HepG2 (cell line): Measurements from ENCODE around the gene SNX9. TPM values are rescaled to one million over a fixed set of nuclear protein-coding genes. Genes with fewer than 3 reads are reported as not detected.

Source experiments
- ETV5 ChIP-seq: IDR thresholded peaks from 2 replicates; pipeline ENCODE4 v1.6.1; 2018; ENCODE audit warnings: missing biosample characterization, missing genetic modification reagents, inconsistent platforms, borderline replicate concordance
- HNRNPH1 ChIP-seq: fragments of 200-400 bp; formaldehyde crosslinking; optimal IDR thresholded peaks from 2 replicates; pipeline ENCODE3; 2017; ENCODE audit warnings: mild to moderate bottlenecking, low read depth, low read length
- KAT2B ChIP-seq: fragments of 150-350 bp; IDR thresholded peaks from 2 replicates; pipeline ENCODE4 v1.6.1; 2014; ENCODE audit warnings: low read depth, low read length, borderline replicate concordance
- KDM1A ChIP-seq: IDR thresholded peaks from 2 replicates; pipeline ENCODE4 v1.6.1; 2016; ENCODE audit warnings: missing compliant biosample characterization
- KLF12 ChIP-seq: sonication (generic); formaldehyde crosslinking; IDR thresholded peaks from 2 replicates; pipeline ENCODE4 v1.4.0; 2020; ENCODE audit warnings: missing genetic modification reagents, borderline replicate concordance
- MED1 ChIP-seq: sonication (generic); formaldehyde crosslinking; IDR thresholded peaks from 2 replicates; pipeline ENCODE4 v1.4.0; 2020; ENCODE audit warnings: missing genetic modification reagents
- MIER2 ChIP-seq: IDR thresholded peaks from 2 replicates; pipeline ENCODE4 v1.6.1; 2016; ENCODE audit warnings: missing biosample characterization, missing genetic modification reagents
- POLR2G ChIP-seq: fragments of 200-400 bp; formaldehyde crosslinking; IDR thresholded peaks from 2 replicates; pipeline ENCODE4 v1.6.1; 2018; ENCODE audit warnings: mild to moderate bottlenecking, low read depth, low read length, moderate library complexity
- ZBTB4 ChIP-seq: sonication (generic); formaldehyde crosslinking; IDR thresholded peaks from 2 replicates; pipeline ENCODE4 v1.4.0; 2020; ENCODE audit warnings: missing genetic modification reagents, mild to moderate bottlenecking, borderline replicate concordance
- ZMYM2 ChIP-seq: sonication (generic); formaldehyde crosslinking; IDR thresholded peaks from 2 replicates; pipeline ENCODE4 v1.8.0; 2022; ENCODE audit warnings: mild to moderate bottlenecking, missing genetic modification reagents
- ZNF292 ChIP-seq: sonication (generic); formaldehyde crosslinking; IDR thresholded peaks from 2 replicates; pipeline ENCODE4 v1.8.1; 2022; ENCODE audit warnings: mild to moderate bottlenecking, low read depth, missing genetic modification reagents, borderline replicate concordance
- ZNF407 ChIP-seq: sonication (generic); formaldehyde crosslinking; IDR thresholded peaks from one replicate; pipeline ENCODE4 v1.5.1; 2020; ENCODE audit warnings: mild to moderate bottlenecking, missing genetic modification reagents; ENCODE audit errors: not compliant biosample characterization
- ZNF501 ChIP-seq: sonication (generic); formaldehyde crosslinking; IDR thresholded peaks from 2 replicates; pipeline ENCODE4 v1.5.1; 2020; ENCODE audit warnings: mild to moderate bottlenecking, moderate library complexity, missing genetic modification reagents
- ZNF782 ChIP-seq: sonication (generic); formaldehyde crosslinking; IDR thresholded peaks from 2 replicates; pipeline ENCODE4 v1.4.0; 2020; ENCODE audit warnings: missing genetic modification reagents, mild to moderate bottlenecking, borderline replicate concordance
- ZSCAN29 ChIP-seq: sonication (generic); formaldehyde crosslinking; conservative IDR thresholded peaks from 2 replicates; pipeline ENCODE4 v1.4.0; 2020; ENCODE audit warnings: mild to moderate bottlenecking, missing genetic modification reagents
- polyA plus RNA-seq, 8 experiments: library from polyadenylated mRNA; depleted of rRNA in 3 of 8; stranded (reverse) in 7 of 8; unstranded in 1 of 8; fragments of >200 nt; fragmentation: Illumina TruSeq in 4 of 8; extraction: Trizol in 4 of 8; gene quantifications; 2 replicates each; pipeline versions ENCODE4 v1.2.1 to v1.2.3, GENCODE V29; 2011 to 2016; ENCODE audit warnings: low read depth in 4 of 8, missing spikeins in 1 of 8, mixed read lengths in 1 of 8; ENCODE audit not compliant: insufficient read depth in 1 of 8
- total RNA-seq, 5 experiments: library from RNA; depleted of rRNA; stranded (reverse); fragments of >200 nt; fragmentation: Illumina TruSeq; extraction: Trizol; gene quantifications; 2 replicates each; pipeline ENCODE4 v1.2.3, GENCODE V29; 2016; ENCODE audit warnings: low read depth in 1 of 5

SNX9 gene
- total and polyA plus RNA-seq, 2 of the 13 experiments (the other 11 are each of a cell fraction or from before 2014, with no cell fraction given), result 21.9 to 36.0 TPM

- TF ChIP-seq HNRNPH1 (no peak), ZNF782 (CRISPR knock-in tag) (peak; percentile 71; the same call in 1 of the 2 replicates), ZSCAN29 (0 out of 2 replicates have a peak, but pooled peaks have one; percentile 65), KAT2B (no peak), ETV5 (peak; percentile 42; the same call in 1 of the 2 replicates), ZNF292 (CRISPR knock-in tag) (0 out of 2 replicates have a peak, but pooled peaks have one; percentile 20), ZNF407 (CRISPR knock-in tag) (no peak), ZNF501 (CRISPR knock-in tag) (peak; percentile 64; the same call in 1 of the 2 replicates), MED1 (CRISPR knock-in tag) (peak; percentile 58), ZMYM2 (CRISPR knock-in tag) (0 out of 2 replicates have a peak, but pooled peaks have one; percentile 50), ZBTB4 (CRISPR knock-in tag) (peak; percentile 75; the same call in 1 of the 2 replicates), KDM1A (CRISPR knock-in tag) (peak; percentile 99), KLF12 (CRISPR knock-in tag) (no peak), MIER2 (CRISPR knock-in tag) (no peak), POLR2G (no peak)
These were observed 159.7 kb downstream of the SNX9 start (continued) for GRCh38 chr6:157982563-157983405.
